NB4 (cell line): ENCODE data around the gene KRT16.
A peak's percentile ranks its signal among the peaks of the same experiment; 100 is the strongest.
"Not testable (repeated sequence)": the region's sequence is repeated elsewhere in the genome, so short reads cannot be mapped to it uniquely, and the experiment has no call there.

Experiments used
- DNase-seq: peaks from one replicate; pipeline ENCODE4 v3.0.0; 2010; ENCODE audit warnings: low read depth
- H3K4me3 ChIP-seq: one replicate; pipeline ENCODE4 v1.5.1; 2011; ENCODE audit warnings: mild to moderate bottlenecking, low read depth, low read length, moderate library complexity
- MYC ChIP-seq: IDR thresholded peaks from 2 replicates; pipeline ENCODE4 v1.6.1; 2011; ENCODE audit warnings: low read depth, low read length
- POLR2A ChIP-seq: IDR thresholded peaks from 2 replicates; pipeline ENCODE4 v1.6.1; 2011; ENCODE audit warnings: mild to moderate bottlenecking; ENCODE audit not compliant: insufficient read length; ENCODE audit errors: extremely low read depth
- TF ChIP-seq, protein P1 (sequence below): IDR thresholded peaks from one replicate; pipeline ENCODE4 v1.5.1; 2012; ENCODE audit warnings: low read depth, low read length
- TF ChIP-seq, protein P2 (sequence below): IDR thresholded peaks from 2 replicates; pipeline ENCODE4 v1.6.1; 2011; ENCODE audit warnings: low read depth, low read length

Gene KRT16

DNA sequence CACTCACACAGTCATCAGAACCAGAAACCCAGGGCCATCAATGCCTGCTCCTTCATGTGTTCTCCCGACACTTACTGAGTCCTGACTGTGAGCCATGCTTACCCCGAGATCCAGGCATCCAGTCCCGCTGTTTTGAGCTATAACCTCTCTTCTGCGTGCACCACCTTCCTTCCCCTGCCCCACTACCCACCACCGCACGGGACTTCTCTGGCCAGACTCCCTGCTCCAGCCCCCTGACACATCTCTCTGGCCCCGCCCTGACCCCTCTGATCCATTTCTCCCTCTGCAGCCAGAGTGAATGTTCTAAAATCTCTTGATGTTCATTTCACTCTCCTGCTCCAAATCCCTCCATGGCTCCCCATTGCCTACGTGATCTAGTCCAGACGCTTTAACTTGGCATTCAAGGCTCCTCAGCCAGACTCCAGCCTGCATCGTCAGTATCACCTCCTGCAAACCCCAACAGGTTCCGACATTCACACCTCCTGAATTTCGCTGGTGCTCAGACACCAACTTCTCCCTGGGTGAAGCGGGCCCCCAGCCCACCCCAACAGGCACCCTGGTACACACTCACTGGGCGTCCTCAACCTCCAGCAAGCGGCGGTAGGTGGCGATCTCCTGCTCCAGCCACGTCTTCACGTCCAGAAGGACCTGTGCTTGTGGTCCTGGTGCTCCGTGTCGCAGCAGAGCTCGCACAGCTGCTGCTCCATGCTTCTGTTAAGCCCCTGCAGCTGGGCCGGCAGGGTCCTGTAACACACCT lies 14.9 kb upstream of the KRT16 start:
- TF ChIP-seq, protein P1, sequence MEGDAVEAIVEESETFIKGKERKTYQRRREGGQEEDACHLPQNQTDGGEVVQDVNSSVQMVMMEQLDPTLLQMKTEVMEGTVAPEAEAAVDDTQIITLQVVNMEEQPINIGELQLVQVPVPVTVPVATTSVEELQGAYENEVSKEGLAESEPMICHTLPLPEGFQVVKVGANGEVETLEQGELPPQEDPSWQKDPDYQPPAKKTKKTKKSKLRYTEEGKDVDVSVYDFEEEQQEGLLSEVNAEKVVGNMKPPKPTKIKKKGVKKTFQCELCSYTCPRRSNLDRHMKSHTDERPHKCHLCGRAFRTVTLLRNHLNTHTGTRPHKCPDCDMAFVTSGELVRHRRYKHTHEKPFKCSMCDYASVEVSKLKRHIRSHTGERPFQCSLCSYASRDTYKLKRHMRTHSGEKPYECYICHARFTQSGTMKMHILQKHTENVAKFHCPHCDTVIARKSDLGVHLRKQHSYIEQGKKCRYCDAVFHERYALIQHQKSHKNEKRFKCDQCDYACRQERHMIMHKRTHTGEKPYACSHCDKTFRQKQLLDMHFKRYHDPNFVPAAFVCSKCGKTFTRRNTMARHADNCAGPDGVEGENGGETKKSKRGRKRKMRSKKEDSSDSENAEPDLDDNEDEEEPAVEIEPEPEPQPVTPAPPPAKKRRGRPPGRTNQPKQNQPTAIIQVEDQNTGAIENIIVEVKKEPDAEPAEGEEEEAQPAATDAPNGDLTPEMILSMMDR = no peak
- TF ChIP-seq, protein P2, sequence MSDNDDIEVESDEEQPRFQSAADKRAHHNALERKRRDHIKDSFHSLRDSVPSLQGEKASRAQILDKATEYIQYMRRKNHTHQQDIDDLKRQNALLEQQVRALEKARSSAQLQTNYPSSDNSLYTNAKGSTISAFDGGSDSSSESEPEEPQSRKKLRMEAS = no peak
- TF ChIP-seq POLR2A (no peak), MYC (no peak)
- H3K4me3 ChIP-seq = no peak overlapping the region
- DNase-seq = no peak

DNA sequence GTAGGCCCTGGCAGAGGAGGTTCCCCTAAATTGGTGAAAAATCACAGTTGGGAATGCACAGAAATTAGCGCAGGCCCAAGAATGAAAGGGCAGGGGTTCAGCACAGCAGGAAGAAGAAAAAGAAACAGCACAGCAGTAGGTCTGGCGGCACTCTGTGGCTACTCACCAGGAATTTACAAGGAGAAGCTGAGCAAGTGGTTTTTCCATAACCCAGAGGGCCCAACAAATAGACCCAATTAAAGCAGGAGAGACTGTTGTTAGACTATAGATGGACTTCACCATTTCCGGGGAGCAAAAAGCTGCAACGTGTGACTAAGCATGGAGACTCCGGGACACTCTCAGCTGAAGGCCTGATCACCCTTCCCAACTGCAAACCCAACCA lies 14.3 kb upstream of the KRT16 start:
- not testable (repeated sequence) for DNase-seq, H3K4me3 ChIP-seq

DNA sequence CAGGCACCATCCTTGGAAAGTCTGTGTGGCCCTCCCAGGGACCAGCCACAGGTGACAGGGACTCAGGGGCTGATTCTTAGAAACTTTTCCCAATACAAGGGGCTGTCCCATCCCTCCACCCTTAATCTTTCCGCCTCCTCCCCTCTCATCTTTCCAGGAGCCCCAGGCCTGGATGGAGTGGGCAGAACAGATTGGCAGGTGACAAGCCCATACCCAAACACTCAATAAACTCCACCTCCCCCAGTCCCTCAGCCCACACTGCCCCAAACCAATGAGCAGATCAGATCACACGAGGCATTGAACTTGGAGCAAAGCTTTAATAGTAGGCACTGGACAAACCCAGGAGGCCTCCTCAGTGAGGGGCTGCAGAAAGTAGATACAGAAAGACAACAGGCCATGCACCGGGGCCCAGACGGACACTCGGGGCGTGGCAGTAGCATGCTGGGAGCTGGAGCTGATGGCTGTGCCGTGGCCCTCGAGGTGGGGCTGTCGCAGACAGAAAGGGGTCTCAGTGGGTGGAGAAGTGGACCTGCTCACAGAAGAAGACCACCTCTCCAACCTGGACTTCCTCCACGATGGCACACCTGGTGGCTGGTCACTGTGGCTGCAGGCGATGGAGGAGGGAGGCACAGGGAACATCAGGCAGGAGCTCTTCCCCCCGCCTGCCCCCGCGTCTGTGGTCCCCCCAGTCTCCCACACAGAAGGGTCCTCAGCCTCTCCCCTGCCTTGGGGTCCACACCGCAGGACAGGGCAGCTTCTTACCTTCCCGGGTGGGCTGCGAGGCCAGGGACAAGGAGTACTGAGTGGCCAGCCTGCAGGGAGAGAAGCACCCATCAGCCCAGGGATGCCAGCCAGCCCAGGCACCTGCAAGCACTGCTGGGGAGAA lies 13.7 kb upstream of the KRT16 start:
- not testable (repeated sequence) for DNase-seq, H3K4me3 ChIP-seq

DNA sequence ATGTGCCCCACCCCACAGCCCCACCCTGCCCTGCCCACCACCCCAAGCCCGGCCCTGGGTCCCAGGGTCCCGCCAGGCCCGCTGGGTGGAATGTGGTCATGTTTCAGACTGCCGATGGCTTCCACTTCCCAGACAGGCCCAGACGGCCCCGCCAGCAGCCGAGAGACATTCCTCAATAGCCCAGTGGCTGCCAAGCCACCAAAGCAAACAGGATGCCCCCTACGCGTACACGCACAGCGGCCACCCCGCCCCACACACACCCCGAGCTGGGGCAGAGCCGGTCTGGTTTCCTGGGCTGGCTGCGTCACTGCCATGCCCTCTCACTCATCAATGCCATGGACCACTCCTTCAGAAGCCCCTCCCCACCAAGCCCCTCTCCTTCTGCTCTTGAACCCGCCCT lies 13.0 kb upstream of the KRT16 start:
- TF ChIP-seq POLR2A (no peak), MYC (no peak)
- TF ChIP-seq, protein P1 = no peak
- TF ChIP-seq, protein P2 = no peak
- peak; percentile 46 for DNase-seq

DNA sequence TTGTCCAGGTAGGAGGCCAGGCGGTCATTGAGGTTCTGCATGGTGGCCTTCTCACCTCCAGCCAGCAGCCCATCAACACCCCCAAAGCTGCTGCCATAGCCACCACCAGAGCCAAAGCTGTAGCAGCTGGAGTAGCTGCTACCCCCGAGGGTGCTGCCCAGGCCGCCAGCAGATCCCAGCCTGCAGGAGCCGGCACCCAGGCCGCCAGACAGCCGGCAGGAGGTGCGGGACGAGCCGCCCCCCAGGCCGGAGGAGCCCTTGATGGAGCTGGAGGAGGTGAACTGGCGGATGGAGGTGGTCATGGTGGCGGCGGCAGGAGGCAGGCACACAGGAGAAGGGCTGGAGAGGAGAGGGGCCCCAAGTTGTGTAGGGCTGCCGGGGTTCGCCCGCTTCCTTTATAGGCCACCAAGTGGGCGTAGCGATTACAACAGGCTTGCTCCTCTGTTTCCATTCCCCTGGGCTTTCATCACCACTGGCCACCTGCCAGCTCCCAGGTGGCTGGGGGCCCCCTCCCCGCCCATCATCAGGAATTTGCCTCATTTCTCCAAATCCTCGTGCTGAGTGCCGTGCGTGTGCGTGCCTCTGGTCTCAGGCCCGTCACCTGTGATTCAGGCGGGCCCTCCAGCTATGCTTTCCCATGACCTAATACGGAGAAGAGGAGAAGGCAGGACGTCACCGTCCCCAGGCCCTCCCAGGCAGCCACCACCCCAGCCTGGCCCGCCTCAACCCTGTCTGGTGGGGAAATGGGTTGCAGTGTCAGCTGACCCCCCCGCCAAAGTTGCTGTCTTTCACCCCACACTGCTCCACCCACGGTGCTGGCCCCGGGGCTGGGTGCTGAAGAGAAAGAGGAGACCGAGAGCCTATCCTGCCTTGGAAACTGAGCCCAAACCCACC lies 11.9 kb upstream of the KRT16 start, which contains the start of gene KRT17:
Gene KRT17, minus strand, starts transcription at position 368 of the 894 bp plus-strand sequence. Its CDS starts 66 bp downstream, at position 302.
- no peak within 1 kb of the TSS for H3K4me3 ChIP-seq
- DNase-seq = peak; percentile 46
- TF ChIP-seq, protein P2 = no peak
- no peak for TF ChIP-seq MYC
- TF ChIP-seq, protein P1 = no peak
- TF ChIP-seq POLR2A = no peak

More for the DNA sequence above, 13.0 kb upstream of the KRT16 start:
- no peak overlapping the region for H3K4me3 ChIP-seq

DNA sequence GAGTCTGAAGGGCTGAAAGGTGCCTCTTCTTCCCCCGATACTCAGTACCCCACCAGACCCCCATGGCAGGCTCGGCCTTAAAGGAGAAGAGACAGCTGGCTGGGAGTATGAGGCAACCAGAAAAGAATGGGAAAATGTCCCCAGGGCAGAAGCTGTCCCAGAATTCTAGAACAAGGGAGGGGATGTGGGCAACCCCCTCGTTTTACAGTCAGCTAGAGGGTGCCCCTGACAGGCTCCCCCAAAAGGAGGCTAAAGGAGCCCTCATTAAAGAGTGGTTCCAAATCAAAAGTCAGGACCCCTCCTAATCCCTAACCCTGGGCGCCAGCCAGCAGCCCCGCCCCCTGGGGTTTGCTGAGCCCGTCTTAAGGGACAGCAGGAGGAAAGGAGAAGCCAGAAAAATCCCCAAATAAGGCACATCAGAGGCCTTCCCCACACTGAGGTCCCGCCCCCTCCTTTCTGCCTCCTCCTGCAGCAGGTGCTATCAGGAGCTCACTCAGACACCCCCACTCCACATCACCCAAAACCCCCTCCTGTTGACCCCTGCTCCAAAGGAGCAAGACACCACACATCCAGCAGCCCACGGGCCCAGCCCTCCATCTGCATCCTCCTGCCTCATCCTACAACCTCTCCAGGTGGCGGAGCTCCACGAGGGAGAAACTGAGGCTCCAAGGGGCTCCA lies 10.8 kb upstream of the KRT16 start:
- not testable (repeated sequence) for DNase-seq, H3K4me3 ChIP-seq

DNA sequence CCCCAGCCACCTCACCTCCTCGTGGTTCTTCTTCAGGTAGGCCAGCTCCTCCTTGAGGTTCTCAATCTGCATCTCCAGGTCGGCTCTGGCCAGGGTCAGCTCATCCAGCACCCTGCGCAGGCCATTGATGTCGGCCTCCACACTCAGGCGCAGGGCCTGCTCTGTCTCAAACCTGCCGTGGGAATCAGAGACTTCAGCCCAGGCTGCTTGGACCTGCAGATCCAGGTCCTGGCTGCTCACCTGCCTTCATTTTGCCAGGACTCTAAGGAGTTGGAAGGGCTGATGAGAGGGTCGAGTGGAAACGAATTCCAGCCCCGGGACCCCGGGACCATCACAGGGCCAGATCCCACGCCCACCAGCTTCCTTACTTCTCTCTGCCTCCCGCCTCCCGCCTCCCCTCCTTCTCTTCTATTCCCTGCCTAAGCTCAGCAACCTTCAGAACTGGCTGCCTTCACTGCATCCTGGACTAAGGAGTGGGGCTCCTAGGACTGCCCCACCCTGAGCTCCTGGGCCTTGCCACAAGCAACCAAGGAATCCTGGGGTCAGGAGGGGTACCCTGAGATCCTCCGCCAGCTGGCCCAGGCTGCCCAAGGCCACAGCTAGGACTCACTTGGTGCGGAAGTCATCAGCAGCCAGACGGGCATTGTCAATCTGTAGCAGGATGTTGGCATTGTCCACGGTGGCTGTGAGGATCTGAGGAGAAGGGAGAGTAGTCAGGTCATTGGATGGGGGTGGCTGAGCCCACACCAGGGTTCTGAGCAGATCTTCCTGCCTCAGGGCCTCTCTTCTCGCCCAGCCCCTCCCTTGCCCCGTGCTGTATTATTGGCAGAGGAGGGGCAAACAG lies 10.0 kb upstream of the KRT16 start:
- not testable (repeated sequence) for H3K4me3 ChIP-seq

More for the DNA sequence above, 10.0 kb upstream of the KRT16 start:
- DNase-seq = not testable (repeated sequence)
